HG03039 (cell line): ENCODE results near the gene CD248.

Source experiments
- ATAC-seq: cut with Tn5 transposase; IDR thresholded peaks from one replicate; pipeline ENCODE4 v1.9.1; 2021; ENCODE audit warnings: mild to moderate bottlenecking, moderate library complexity; ENCODE audit not compliant: unreplicated experiment

CD248 gene

DNA sequence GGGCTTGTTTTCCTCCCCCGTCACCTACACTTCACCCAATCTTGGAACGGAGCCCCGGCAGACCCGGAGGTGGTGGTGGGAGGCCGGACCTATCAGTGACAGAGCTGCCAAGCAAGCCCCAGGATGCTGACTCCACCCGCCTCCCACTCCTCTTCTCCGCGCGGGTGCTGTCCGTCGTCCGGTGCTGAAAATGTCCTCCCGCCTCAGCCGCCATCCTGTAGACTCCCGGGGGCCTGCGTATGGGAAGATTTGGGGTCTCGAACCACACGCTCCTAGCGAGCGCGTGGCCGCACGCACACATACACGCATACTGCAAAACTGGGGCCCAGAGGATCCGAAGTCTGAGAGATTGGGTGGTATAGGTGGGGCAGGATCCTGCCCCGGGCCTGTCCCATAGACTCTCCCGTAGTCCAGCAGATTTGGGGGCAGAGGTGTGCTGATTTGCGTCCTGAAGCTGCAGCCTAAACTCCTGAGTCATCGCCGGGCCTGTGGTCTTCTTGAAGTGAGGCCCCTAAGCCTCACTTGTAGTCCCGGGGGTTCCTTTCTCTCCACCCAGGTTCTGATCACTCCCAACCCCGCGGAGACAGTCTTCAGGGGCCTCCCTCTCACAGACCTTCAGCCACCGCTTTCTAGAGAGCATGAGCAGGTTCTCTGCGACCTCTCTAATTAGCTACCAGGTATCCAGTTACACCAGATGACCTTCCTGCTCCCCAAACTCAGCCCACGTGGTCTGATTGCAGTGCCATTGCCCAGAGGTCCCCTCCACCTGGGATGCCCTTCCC lies 27.1 kb downstream of the CD248 start:
- peak; percentile 17 for ATAC-seq

DNA sequence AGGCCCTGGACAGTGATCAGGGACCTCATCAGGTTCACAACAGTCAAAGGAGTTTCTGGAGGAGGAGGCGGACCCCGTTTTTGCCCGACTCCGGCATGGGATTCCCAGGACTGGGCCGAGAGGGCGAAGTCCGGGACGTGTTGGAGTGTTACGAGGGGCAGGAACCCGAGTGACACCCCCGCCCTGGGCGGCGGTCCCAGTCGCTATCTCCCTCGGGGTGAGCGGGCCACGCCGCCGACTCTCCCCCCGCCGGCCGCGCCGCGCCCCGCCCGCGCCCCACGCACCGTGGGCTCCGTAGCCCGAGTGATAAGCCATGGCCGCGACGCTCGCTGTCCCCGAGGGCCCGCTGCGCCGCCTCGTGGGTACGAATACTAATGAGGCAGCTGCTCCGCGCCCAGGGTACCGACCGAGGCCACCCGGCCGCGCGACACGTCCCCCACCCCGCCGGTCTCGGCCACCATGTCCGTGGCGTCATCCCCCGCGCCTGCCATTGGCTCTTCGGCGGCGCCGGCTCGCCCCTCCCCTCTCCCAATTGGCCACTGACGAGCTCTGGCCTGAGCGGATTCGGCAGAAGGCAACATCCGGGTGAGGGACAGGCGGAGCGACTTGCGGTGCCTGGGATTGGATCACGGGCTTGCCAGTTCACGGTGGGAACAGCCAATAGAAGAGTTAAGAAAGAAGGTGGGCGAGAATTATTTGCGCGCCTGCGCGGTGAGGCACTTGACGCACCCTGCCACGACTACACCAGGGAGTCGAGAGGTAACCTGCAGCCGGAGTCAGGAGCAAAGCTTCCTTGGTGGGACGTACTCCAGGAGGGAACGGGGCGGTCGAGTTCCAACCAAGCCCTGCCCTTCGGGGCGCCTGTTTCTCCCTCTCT lies 27.9 kb downstream of the CD248 start, which contains the start of gene YIF1A:
Gene YIF1A, minus strand, starts transcription at position 473 of the 877 bp plus-strand sequence. Its CDS starts 158 bp downstream, at position 315.
- ATAC-seq = peak; percentile 82

DNA sequence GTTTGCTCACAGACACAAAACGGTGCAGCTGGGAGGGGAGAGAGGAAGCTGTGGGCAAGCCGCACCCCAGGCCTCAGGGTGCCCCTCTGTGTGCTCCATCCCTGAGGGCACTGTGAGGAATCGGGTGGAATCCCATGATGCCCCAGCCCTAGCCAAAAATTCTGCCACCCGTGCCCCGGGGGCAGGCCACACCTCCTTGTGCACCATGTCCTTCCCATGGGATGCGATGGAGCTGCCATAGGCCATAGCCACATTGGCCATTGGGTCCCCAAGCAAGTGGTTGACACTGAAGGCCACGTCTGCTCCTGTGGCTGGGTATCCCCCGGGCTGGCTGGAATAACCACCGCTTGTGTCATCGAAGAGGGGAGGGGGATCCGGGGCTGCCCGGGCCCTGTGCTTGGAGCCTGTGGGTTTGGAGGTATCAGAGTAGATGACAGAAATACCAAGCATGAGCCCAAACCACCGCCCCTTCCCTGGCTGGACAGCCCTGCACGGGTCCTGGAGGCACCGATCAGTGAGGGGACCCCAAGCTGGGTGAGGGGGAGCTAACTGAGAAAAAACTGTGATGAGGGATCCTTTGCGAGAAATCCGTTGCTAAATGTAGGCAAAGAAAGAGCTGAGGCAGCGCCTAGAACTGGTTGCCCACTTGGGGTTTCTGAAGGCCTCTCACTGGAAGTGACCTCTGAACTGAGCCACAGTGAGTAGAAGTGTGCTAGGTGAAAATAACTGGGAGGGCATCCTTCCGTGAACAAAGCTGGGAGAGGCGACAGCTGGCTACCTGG lies 28.8 kb downstream of the CD248 start:
- ATAC-seq = no peak

DNA sequence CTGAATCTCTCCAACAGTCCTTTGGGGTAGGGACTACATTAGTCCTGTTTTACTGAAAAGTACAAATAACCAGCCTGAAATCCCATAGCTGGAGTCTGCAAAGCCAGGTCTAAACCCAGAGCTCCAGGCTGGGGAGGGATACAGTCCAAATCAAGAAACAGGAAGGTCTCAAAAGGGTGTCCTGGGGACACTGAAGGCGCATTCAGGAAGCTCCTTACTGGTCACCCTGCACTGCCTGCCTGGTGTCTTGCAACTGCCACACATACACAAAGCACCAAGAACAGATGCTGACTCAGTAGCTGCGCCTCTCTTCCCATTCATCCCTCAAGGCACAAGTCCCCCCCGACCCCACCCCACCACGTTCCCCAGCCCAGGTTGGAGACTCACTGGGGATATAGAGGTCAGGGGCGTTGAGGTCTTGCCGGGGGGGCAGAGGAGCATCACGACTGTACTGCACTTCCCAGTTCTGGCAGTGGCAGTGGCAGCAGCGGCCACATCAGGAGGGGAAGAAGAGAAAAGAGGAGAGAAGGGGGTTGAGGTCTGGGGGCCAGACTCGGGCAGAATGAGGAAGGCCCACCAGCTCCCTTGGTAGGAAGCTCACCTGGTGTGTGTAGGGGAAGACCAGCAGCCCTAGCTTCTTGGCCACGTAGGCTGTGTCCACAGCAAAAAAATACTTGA lies 29.5 kb downstream of the CD248 start:
- ATAC-seq = no peak

DNA sequence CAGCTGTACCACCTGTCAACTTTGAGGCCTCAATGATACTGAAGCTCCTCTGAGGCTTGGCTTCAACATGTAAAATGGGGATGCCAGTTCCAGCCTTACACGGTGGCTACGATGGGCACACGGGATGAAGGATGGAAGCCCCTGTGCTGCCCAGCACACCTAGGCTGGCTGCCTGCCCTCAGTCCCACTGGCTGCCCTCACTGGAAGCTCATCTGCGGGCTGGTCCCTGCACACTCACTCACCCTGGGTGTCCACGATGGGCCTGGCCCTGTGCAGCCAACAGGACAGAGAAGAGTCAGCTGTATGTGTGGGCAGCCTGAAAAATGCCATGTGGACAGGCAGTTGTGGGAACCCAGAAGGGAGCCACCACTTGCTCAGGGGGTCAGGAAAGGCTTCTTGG lies 30.1 kb downstream of the CD248 start:
- ATAC-seq = no peak

DNA sequence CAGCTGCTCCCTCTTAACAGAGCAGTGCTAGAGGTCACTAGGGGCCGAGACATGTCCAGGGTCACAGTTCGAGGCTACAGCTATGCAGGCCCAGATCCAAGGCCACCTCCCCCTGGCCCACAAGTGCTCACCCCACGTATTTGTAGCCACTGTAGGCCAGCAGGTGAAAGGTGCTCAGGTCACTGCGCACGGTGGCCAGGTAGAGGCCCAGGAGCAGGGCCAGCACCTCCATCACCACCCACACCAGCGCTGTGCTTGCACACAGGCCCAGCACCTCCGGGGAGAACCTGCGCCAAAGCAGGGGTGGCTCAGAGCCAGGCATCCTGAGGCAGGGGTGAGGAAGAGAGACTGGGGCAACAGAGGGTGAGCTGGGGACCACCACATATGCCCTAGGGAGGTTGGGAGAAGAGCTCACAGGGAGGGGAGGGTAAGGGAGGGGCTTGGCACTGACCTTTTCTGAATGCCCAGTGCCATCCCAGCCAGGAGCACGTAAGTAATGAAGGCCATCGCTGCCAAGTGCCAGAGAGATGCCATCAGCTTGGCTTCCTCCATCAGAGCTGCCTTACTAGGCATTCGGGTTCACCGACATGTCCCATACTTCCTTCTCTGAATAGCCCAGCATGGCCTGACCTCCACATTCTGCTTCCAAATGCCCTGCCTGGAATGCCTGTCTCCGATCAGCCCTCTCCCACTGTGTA lies 31.4 kb downstream of the CD248 start:
- no peak for ATAC-seq

DNA sequence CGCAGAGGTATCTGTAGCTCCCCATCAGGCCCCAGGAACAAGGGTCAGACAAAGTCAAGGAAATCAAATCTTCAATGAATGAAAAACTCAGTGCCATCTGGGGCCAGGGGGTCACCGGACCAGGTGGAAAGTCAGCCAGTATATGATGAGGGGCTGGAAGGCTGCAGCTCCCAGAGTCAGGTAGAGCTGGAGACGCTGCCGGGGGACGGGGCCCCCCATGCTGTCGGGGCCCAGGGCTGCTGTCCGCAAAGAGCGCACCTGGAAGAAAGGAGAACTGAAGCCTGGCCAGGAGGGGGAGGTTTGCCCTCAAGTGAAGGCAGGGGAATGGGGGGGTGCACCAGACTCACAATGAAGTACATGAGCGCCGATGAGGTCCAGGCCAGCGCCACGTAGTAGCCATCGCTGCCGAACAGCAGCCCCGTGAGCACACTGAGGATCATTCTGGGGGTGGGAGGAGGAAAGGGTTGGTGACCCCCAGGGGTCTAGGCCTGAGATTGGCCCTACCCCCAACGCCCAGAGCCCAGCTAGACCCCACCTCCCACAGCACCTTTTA lies 32.2 kb downstream of the CD248 start:
- ATAC-seq = no peak

DNA sequence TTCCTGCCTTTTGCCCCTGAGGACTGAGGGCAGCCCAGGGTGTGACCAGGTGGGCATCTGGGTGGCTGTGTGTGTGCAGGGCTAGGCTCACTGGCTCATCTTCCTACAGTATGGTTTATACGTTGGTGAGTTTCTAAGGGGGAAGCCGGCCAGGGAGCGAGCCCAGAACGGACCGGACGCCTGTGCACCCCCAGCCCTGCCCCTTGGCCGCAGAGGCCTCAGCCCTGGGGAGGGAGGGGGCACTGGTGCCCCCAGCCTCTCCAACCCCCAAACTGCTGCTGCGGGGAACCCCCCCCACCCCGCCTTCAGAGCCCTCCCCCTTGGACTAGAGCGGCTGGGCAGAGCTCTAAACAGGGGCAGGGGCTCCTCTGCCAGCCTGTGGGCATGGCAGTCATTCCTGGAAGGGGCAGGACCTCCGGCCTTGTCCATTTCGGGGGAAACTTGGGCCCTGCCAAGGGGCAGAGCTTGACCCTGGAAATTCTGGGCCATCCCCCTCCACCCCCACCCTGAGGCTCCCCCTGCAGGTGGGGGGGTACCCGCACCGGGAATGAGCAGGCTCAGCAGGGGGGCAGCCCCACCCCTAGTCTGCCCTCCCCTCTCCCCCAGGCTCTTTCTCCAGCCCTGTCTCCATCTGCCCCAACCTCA lies 33.3 kb downstream of the CD248 start:
- ATAC-seq = no peak

DNA sequence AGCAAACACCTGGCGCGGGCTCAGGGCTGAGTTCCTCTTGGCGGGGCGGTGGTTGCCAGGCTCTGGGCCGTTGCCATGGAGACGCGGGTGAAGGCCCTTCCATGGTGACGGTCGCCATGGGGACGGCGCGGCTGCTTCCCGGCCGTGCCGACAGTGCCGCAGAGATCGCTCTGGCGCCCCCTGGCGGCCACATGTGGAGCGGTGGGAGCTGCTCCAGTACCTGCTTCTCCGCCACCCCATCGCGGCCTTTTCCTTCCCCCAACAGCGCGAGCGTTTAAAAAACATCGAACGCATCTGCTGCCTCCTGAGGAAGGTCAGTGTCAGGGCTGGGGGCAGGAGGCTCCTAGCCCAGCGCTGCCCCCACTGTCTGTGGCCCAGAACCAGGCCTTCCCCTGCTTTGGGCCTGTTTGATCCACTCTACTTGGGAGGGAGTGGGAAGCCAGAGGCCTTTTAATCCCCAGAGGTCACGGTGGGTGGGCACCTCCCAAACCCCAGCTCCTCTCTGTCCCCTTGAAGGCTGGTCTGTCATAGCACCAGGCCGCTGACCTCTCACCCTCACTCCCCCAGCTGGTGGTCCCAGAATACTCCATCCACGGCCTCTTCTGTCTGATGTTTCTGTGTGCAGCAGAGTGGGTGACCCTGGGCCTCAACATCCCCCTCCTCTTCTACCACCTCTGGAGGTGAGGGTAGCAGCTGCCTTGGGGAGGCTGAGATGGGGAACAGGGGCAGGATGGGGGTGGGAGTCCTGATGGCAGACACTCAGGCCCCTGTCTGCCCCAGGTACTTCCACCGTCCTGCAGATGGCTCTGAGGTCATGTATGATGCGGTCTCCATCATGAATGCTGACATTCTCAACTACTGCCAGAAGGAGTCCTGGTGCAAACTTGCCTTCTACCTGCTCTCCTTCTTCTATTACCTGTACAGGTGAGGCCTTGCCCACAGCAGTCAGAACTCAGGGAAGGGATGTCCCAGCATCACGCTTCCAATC lies 34.1 kb downstream of the CD248 start:
- peak; percentile 55 for ATAC-seq

DNA sequence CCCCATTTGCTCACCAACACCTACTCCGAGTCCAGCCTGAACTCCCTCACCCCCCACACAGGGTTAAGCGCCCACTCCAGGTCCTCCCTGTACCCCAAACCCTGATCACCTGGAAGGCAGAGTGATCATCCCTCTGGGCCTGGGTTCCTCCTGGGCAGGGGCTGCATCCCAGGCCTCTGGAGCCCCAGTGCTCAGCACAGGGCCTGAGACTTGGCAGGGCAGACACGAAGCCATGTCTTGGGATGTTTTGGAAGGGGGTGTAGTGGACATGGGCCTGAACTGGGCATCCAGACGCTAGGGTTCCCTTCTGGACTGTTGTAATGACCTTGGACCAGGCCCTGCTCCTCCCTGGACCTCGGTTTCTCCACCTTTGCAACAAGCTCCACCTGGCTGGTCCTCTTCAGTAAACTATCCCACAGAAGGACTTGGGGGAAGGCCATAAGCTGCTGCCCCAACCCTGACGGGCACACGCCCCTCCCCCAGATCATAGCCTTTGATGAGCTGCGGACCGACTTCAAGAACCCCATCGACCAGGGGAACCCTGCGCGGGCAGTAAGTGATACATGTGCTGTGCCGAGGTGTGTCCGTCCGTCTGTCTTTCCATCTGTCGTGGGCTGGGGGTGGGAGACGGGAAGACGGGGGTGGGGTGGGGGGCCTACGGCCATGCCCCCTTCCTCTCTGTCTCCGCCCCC lies 34.9 kb downstream of the CD248 start:
- no peak for ATAC-seq

DNA sequence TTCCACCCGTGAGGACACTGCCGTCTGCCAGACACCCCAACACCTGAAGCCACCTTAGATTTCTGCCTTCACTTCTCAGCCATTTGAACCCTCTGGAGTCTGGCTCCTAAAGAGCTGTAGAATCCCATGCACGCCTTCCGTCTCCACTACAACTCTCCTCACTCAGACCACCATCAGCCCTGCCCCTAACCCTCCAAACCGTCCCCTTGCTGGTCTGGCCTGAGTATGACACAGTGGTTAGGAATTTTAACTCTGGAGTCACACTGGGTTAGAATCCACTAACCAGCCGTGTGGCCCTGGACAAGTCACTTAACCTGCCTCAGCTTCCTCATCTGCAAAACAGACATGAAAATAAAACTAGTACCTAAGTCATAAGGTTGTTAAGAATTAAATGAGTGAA lies 35.8 kb downstream of the CD248 start:
- no peak for ATAC-seq

DNA sequence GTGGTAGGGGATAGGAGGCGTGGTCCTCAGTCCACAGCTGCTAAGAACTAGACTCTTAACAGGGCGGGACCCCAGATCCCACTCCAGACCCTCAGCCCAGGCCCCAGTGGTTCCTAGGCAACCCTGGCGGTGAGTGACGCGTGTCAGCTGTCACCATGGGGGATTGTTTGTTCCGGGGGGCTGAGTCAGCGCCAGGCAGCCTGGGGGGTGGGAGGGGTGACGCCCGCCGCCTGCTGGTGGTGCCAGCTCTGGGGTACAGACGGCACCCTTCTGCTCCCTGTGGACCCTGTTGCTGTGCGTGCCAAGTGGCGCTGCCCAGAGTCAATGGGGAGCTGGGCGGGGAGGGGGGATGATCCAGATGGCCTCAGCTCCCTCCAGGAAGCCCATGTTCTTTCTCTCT lies 36.4 kb downstream of the CD248 start:
- ATAC-seq = no peak

DNA sequence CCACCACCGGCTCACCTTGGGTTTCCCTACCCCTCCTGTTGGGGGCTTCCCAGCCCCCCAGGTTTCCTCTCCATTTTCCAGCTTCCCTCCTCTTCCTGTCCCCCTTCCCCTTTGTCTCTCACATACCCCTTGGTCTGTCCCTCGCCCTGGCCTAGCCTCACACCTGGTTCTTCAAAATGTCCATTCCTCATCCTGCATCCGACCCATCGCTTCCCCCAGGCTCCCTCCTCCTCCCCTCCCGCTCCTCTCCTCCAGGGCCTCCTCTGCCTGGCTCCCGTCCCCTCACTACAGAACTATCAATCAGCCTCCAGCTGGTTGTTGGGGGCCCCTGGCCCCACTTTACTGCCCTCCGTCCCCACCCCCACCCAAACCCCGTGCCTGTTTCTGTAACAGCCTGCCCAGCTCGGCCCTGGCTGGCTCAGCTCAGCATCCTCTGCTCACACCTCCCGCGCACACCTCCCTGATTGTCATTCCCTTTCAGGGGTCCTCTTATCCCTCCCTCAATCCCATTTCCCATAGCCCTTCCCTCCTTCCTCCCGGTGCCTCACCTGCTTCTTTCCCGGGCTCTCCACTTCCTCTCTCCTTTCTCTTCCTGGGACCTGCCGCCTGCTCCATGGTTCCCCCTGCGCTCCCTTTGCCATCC lies 37.6 kb downstream of the CD248 start:
- ATAC-seq = no peak

DNA sequence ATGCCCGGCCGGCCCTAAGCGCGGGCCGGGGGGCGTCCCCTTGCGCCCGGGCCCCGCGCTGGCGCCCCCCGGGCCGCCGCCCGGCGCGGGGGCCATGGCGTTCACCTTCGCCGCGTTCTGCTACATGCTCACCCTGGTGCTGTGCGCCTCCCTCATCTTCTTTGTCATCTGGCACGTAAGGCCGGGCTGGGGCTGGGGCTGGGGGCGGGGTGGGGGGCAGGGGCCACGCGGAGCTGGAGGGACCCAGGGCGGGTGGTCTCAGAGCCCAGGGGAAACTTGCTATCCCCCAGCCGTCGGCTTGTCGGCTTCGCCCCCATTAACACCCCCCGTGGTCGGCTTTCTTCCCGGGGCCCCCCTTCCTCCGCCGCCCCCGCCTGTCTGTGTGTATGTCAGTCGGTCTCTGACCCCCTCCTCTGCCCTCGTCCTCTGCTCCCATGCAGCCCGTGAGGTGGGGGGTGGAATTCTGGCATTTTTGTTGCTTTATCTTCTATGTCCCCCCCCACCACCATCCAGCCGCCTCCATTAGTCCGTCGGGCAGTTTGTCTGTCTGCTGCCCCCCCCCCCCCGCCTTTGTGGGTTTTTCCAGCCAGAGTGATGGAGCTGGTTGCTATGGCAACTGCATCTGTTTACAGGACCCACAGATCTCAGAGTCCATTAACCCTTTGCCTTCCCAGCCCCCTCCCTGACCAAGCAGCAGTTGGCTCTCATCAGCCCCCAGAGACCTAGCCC lies 38.3 kb downstream of the CD248 start:
- ATAC-seq = no peak

DNA sequence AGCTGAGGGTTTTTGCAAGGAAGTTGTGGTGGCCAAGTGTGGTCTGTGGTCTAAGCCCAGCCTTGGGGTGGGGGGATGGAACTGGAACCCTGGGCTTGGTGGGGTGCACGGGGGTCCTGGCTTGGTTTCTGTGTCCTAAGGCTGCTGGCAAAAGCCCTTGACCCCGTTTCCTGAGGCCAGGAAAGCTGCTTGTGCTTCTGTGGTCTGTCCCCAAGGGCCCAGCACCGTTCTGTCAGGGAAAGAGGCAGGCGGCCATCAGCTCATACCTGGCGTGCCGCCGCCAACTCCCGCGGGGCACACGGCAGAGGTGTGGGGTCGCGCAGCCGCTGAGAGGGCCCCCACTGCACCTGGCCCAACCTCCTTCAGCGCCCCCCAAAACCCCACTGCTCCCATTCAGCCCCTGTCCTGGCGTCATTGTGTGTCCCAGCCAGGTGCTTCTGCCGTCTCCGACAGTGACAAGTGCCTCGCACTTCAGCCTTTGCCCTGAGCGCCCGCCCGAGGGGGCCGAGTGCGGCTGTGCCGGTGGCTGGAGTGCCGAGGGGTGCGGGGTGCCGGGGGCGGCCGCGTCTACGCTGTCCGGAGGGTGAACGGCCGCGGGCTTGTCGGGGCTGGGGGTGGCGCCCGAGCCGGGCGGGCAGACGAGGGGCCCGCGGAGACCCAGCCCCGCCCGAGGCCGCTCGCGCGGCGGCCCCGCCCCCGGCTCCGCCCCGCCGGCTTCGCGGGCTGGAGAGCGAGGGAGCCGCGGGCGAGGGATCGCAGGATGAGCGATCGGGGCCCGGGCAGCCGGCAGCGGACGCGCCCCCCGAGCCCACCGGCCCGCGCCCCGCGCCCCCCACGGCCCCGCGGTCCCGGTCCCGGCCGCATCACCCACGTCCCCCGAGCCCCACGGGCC lies 39.1 kb downstream of the CD248 start, which contains the start of gene CNIH2:
Gene CNIH2, plus strand, starts transcription at position 705 of the 892 bp plus-strand sequence. CDS start 282 bp downstream, outside the sequence.
- ATAC-seq = no peak
